GM23248 (cell line): Measurements from ENCODE around the gene EIF5B.

Source experiments
- EZH2 ChIP-seq: fragments of 200-600 bp; sonication (generic); IDR thresholded peaks from 2 replicates; pipeline ENCODE4 v1.6.1; 2018; ENCODE audit warnings: antibody characterized with exemption, mild to moderate bottlenecking; ENCODE audit not compliant: insufficient read depth, poor library complexity, severe bottlenecking
- EZH2phosphoT487 ChIP-seq: fragments of 200-600 bp; sonication (generic); IDR thresholded peaks from 2 replicates; pipeline ENCODE4 v1.6.1; 2018; ENCODE audit warnings: antibody characterized with exemption, moderate library complexity, mild to moderate bottlenecking, low read depth; ENCODE audit not compliant: insufficient read depth

GRCh38 chr2:99389946-99390345 is 52.8 kb downstream of the EIF5B start:
- no peak for TF ChIP-seq EZH2phosphoT487
- no peak for TF ChIP-seq EZH2
